ENCODE measurements around the gene ZNHIT2. TPM values are rescaled to one million over a fixed set of nuclear protein-coding genes. Genes with fewer than 3 reads are reported as not detected.

Gene ZNHIT2
- total and polyA plus RNA-seq, 2 of the 13 experiments (the other 11 are each of a cell fraction or from before 2014, with no cell fraction given) = 1.1 to 6.5 TPM

GRCh38 chr11:65112546-65113360 is 4.7 kb downstream of the ZNHIT2 start (continued):
- TF ChIP-seq DPF2 (CRISPR knock-in tag; IDR thresholded peaks at IDR 0.05; ENCODE audit: borderline replicate concordance, low read depth) (no peak), ZFP41 (CRISPR knock-in tag; IDR thresholded peaks at IDR 0.05; ENCODE audit: borderline replicate concordance) (peak; percentile 59; the same call in 1 of the 2 replicates), PRDM15 (CRISPR knock-in tag; IDR thresholded peaks at IDR 0.05) (no peak), NFYC (CRISPR knock-in tag; IDR thresholded peaks at IDR 0.05) (peak; percentile 5; the same call in 1 of the 2 replicates), RFXAP (CRISPR knock-in tag; IDR thresholded peaks at IDR 0.05; ENCODE audit: borderline replicate concordance) (peak; percentile 60; the same call in 1 of the 2 replicates), ATM (IDR thresholded peaks at IDR 0.05; ENCODE audit: borderline replicate concordance) (no peak), ZBTB44 (CRISPR knock-in tag; IDR thresholded peaks at IDR 0.05) (no peak), HOXA3 (CRISPR knock-in tag; IDR thresholded peaks at IDR 0.05) (peak; percentile 77), MAZ (IDR thresholded peaks at IDR 0.05; ENCODE audit: borderline replicate concordance, low read depth, low read length) (no peak; the same call in 1 of the 2 replicates), MAZ (CRISPR knock-in tag; IDR thresholded peaks at IDR 0.05; ENCODE audit: low read depth) (no peak), FOXC1 (CRISPR knock-in tag; IDR thresholded peaks at IDR 0.05; ENCODE audit: borderline replicate concordance) (peak; percentile 13; the same call in 1 of the 2 replicates), HOXA7 (CRISPR knock-in tag; IDR thresholded peaks at IDR 0.05) (no peak), FOSL1 (CRISPR knock-in tag; IDR thresholded peaks at IDR 0.05; ENCODE audit: borderline replicate concordance) (no peak), CHD4 (IDR thresholded peaks at IDR 0.05; ENCODE audit: borderline replicate concordance, low read length) (no peak), RBFOX2 (IDR thresholded peaks at IDR 0.05; ENCODE audit: low read depth, low read length) (peak; percentile 58; the same call in 1 of the 2 replicates), DBP (CRISPR knock-in tag; IDR thresholded peaks at IDR 0.05; ENCODE audit: not compliant biosample characterization) (no peak), ELF3 (CRISPR knock-in tag; IDR thresholded peaks at IDR 0.05) (peak; percentile 46; the same call in 1 of the 2 replicates), ZSCAN21 (CRISPR knock-in tag; IDR thresholded peaks at IDR 0.05; ENCODE audit: borderline replicate concordance) (peak; percentile 23), CSRNP1 (CRISPR knock-in tag; IDR thresholded peaks at IDR 0.05) (no peak), KLF16 (CRISPR knock-in tag; IDR thresholded peaks at IDR 0.05) (peak in 1 of 2 experiments; percentile 55; a peak in 1 of 4 replicates), NRL (CRISPR knock-in tag; IDR thresholded peaks at IDR 0.05; ENCODE audit: borderline replicate concordance) (peak; percentile 5; the same call in 1 of the 2 replicates)
